Omental fat pad (tissue), 4 donors: Measurements from ENCODE around the gene CNOT1. TPM values are rescaled to one million over a fixed set of nuclear protein-coding genes. Genes with fewer than 3 reads are reported as not detected.

Experiments
- ATAC-seq: fragments of 150-250 bp; one replicate; pipeline ENCODE4 v1.9.1; 2016; ENCODE audit warnings: mild to moderate bottlenecking, moderate library complexity; ENCODE audit not compliant: low FRiP score
- DNase-seq: peaks from one replicate; pipeline ENCODE4 v3.0.0-alpha.2; 2019; ENCODE audit warnings: low spot score
- CTCF ChIP-seq, 3 donors: fragments of 450-650 bp; IDR thresholded peaks; one replicate each; pipeline ENCODE4 v1.5.1; 2016 to 2017; ENCODE audit warnings: antibody characterized with exemption in 3 of 3, mild to moderate bottlenecking in 3 of 3, moderate library complexity in 2 of 3
- small RNA-seq: library from RNA; depleted of rRNA; stranded (forward); fragments of <200 nt; gene quantifications from one replicate; pipeline ENCODE3, GENCODE V24; 2016
- total RNA-seq, 4 donors: library from RNA; depleted of rRNA; stranded (reverse); fragments of >200 nt; gene quantifications; one replicate each; pipeline ENCODE4 v1.1.0, GENCODE V29; 2016

CNOT1 gene
- total RNA-seq, 4 donors from 2014 or later = 85.4 to 132 (median 103) TPM

- DNase-seq (no peak), ATAC-seq (no peak)
- no peak for TF ChIP-seq CTCF (IDR thresholded peaks at IDR 0.05)
Measured at GRCh38 chr16:58475091-58475619, 154.5 kb downstream of the CNOT1 start.

- TF ChIP-seq CTCF (IDR thresholded peaks at IDR 0.05) = no peak
- ATAC-seq (no peak), DNase-seq (no peak)
Measured at GRCh38 chr16:58474296-58474695, 155.3 kb downstream of the CNOT1 start.

GRCh38 chr16:58472827-58473226 lies 156.8 kb downstream of the CNOT1 start:
- TF ChIP-seq CTCF (IDR thresholded peaks at IDR 0.05) = no peak
- ATAC-seq (no peak), DNase-seq (no peak)

- DNase-seq (no peak), ATAC-seq (no peak)
- no peak for TF ChIP-seq CTCF (IDR thresholded peaks at IDR 0.05)
Measured at GRCh38 chr16:58472266-58472665, 157.4 kb downstream of the CNOT1 start.

- ATAC-seq (no peak), DNase-seq (no peak)
- no peak for TF ChIP-seq CTCF (IDR thresholded peaks at IDR 0.05)
Measured at GRCh38 chr16:58471209-58471975, 158.2 kb downstream of the CNOT1 start.

Small RNA genes within 50 kb of the gene (small RNA-seq; reads per million reads assigned to genes)
- gene RNU6-103P (not detected), gene SNORA46 (90.2 reads per million, percentile 96 among the genes with 10 or more reads in this experiment), gene SNORA50A (not detected)

Other genes with a start within 250 kb of the CNOT1 start
- gene GINS3, start 237.4 kb downstream of the CNOT1 start, total RNA-seq = 1 to 10 TPM; 5.3 to 7.4 (median 6.5) TPM
- 10 to 100 TPM in 3 of 4 donors, 1 to 10 TPM in 1; 9.5 to 47.0 (median 21.3) TPM for gene NDRG4, start 129.7 kb downstream of the CNOT1 start, total RNA-seq
- 10 to 100 TPM; 16.0 to 37.2 (median 19.0) TPM for gene SETD6, start 114.3 kb downstream of the CNOT1 start, total RNA-seq
- 10 to 100 TPM in 3 of 4 donors, 1 to 10 TPM in 1; 8.0 to 22.9 (median 17.8) TPM for gene SLC38A7, start 54.9 kb upstream of the CNOT1 start, total RNA-seq
- gene GOT2, start 104.5 kb upstream of the CNOT1 start, total RNA-seq = 10 to 100 TPM; 20.6 to 30.7 (median 27.4) TPM